Lung (tissue), 12 donors: Measurements from ENCODE around the gene PLPP7. TPM values are rescaled to one million over a fixed set of nuclear protein-coding genes. Genes with fewer than 3 reads are reported as not detected.
A peak's percentile ranks its signal among the peaks of the same experiment; 100 is the strongest.
"Not testable (repeated sequence)": the region's sequence is repeated elsewhere in the genome, so short reads cannot be mapped to it uniquely, and the experiment has no call there.

ENCODE experiments used
- ATAC-seq: fragments of 200-7000 bp; cut with Tn5 transposase; one replicate; pipeline ENCODE4 v1.9.1; 2020; ENCODE audit warnings: moderate number of reproducible peaks; ENCODE audit not compliant: insufficient read depth, low FRiP score
- DNase-seq, 3 donors: peaks; one replicate each; pipeline ENCODE4 v3.0.0-alpha.2; 2013 to 2017
- H3K27ac ChIP-seq, 2 donors: one replicate each; pipeline ENCODE4 v1.5.1; 2013; ENCODE audit warnings: mild to moderate bottlenecking in 2 of 2, moderate library complexity in 2 of 2, control low read depth in 1 of 2, inconsistent platforms in 1 of 2, low read depth in 1 of 2, low read length in 1 of 2
- H3K27me3 ChIP-seq, 3 donors: one replicate each; pipeline ENCODE4 v1.5.1; 2013; ENCODE audit warnings: low read length in 2 of 3; ENCODE audit not compliant: control insufficient read depth in 3 of 3, insufficient read depth in 3 of 3
- H3K36me3 ChIP-seq, 4 donors: one replicate each; pipeline ENCODE4 v1.5.1; 2013; ENCODE audit warnings: low read length in 4 of 4, mild to moderate bottlenecking in 1 of 4, moderate library complexity in 1 of 4; ENCODE audit not compliant: control insufficient read depth in 4 of 4, insufficient read depth in 4 of 4
- H3K4me1 ChIP-seq, 5 donors: one replicate each; pipeline ENCODE4 v1.5.1; 2013; ENCODE audit warnings: low read length in 5 of 5, mild to moderate bottlenecking in 2 of 5, moderate library complexity in 1 of 5; ENCODE audit not compliant: control insufficient read depth in 5 of 5, insufficient read depth in 5 of 5
- H3K4me3 ChIP-seq: one replicate; pipeline ENCODE4 v1.5.1; 2013; ENCODE audit warnings: mild to moderate bottlenecking, control low read depth, moderate library complexity
- H3K9ac ChIP-seq, 2 donors: one replicate each; pipeline ENCODE4 v1.5.1; 2013; ENCODE audit warnings: low read length in 2 of 2, control low read depth in 1 of 2; ENCODE audit not compliant: insufficient read depth in 1 of 2
- H3K9me3 ChIP-seq, 4 donors: one replicate each; pipeline ENCODE4 v1.5.1; 2013; ENCODE audit warnings: low read length in 3 of 4, mild to moderate bottlenecking in 1 of 4, moderate library complexity in 1 of 4; ENCODE audit not compliant: control insufficient read depth in 4 of 4, insufficient read depth in 3 of 4
- CTCF ChIP-seq: IDR thresholded peaks from 2 replicates; pipeline ENCODE4 v1.5.1; 2012; ENCODE audit warnings: mild to moderate bottlenecking; ENCODE audit errors: control extremely low read depth, extremely low read depth
- WGBS, 2 donors: extraction: QIAGEN DNeasy Blood & Tissue Kit; methylation state at CpG; one replicate each; pipeline ENCODE4 v1.1.7; 2013; 5-methylcytosine and 5-hydroxymethylcytosine counted together
- polyA plus RNA-seq, 2 donors: library from polyadenylated mRNA; stranded (reverse); fragments of 200-250 nt; gene quantifications; one replicate each; pipeline ENCODE4 v1.2.1, GENCODE V29; 2013
- total RNA-seq, 2 donors: library from RNA; depleted of rRNA in 1 of 2; stranded (reverse); fragments of >200 nt in 1 of 2; gene quantifications; one replicate each; pipeline ENCODE4 v1.2.1, GENCODE V29; 2014 to 2021
- donor health status: control.
- donor health status: control.
- donor health status: Bipolar disorder and iron deficiency.
- donor health status: healthy.
- donor health status: DM: yes; HTN: yes; CAD: no.

Gene PLPP7
- total and polyA plus RNA-seq, 4 donors, result 0.79 to 1.8 (median 1.1) TPM

- DNase-seq, result no peak
- 58 to 62% methylated on average over 5 of the region's 5 CpGs for WGBS, 2 donors
- H3K4me3 ChIP-seq, result no peak overlapping the region
- TF ChIP-seq CTCF, result no peak
- H3K27me3 ChIP-seq, result no peaks in the 10 kb centered on the region
- H3K27ac ChIP-seq, result no peak overlapping the region
- no peaks in the 10 kb centered on the region for H3K9me3 ChIP-seq
- no peak overlapping the region for H3K9ac ChIP-seq
- no peaks in the 10 kb centered on the region for H3K36me3 ChIP-seq
- H3K4me1 ChIP-seq, result peaks cover 0 to 9% (median 0%) of the 10 kb centered on the region in 5 donors
- ATAC-seq, result no peak
Measured at GRCh38 chr9:131349522-131349880, 60.0 kb downstream of the PLPP7 start.

DNA sequence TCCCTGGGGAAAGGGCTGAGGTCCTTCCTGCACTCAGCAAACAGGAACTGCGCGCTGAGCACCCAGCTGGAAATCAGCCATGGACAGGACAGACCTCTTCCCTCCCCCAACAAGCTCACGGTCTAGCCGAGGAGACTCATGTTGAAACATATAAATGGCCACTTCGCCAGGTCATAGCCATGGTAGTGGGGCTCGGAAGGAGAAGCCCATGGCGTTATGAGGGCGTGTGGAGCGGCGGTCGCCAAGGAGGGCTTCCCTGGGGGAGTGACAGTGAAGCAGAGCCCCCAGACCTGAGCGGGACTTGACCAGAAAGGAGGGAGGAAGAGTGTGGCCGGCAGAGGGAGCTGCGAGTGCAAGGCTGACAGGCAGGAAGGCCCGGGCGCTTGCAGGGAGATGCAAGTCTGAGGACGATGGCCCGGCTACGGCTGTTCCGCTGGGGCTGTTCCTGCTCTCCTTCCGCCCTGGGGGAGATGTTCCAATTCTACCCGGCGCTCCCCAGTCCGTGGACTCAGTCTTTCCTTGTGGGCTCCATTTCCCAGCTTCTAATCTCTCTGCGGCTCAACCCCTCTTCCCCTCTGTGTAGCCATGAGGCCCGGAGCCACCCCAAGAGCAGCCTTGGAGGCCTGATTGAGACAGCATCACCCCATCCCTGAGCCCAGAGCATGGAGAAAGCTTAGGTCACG is 60.5 kb downstream of the PLPP7 start:
- H3K9me3 ChIP-seq, result no peaks in the 10 kb centered on the region

DNA sequence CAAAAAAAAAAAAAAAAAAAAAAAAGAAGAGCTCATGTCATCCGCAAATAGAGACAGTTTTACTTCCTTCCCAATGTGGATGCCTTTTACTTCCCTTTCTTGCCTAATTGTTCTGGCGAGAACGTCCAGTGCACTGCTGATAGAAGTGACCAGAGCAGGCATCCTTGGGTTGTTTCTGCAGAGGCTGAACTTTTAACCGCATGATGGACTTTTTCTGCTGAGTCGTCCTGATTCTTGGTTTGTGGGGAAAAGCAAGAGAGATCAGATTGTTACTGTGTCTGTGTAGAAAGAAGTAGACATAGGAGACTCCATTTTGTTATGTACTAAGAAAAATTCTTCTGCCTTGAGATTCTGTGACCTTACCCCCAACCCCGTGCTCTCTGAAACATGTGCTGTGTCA is 67.0 kb downstream of the PLPP7 start:
- not testable (repeated sequence) for H3K9me3 ChIP-seq, H3K27me3 ChIP-seq, H3K4me1 ChIP-seq, H3K27ac ChIP-seq, H3K4me3 ChIP-seq, H3K9ac ChIP-seq, H3K36me3 ChIP-seq
- DNase-seq (peak; percentile 20 to 61 (median 41)), ATAC-seq (peak; percentile 86)
- WGBS, 2 donors, result 20 to 39% methylated on average over 5 of the region's 6 CpGs

More for the DNA sequence above, 60.5 kb downstream of the PLPP7 start:
- no peaks in the 10 kb centered on the region for H3K27me3 ChIP-seq
- H3K36me3 ChIP-seq, result no peaks in the 10 kb centered on the region
- 7 to 9% methylated on average over 24 to 27 of the region's 27 CpGs for WGBS, 2 donors
- DNase-seq, result peak; percentile 82 to 90 (median 87)
- H3K4me3 ChIP-seq, result no peak overlapping the region
- peaks cover 0 to 9% (median 0%) of the 10 kb centered on the region in 5 donors for H3K4me1 ChIP-seq
- no peak overlapping the region for H3K9ac ChIP-seq
- no peak overlapping the region for H3K27ac ChIP-seq
- TF ChIP-seq CTCF, result peak; percentile 70
- ATAC-seq, result peak; percentile 75

DNA sequence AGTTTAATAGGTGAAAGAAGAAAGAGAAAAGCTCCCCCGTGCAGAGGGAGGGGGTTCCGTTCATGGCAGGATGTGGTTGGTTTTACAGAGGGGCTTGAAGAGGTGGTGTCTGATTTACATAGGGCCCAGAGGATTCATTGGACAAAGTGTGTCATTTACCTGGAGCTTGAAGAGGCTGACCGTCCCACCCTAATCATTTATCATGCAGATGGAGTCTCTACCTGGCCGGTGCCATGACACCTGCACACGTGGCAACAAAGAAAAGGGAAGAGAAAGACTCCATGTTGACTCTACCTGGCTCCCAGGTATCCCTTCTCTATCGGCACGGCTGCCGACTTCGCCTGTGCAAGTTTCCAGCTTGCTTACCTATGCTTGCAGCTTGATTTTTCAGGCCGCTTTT is 69.0 kb downstream of the PLPP7 start:
- Histone ChIP-seq H3K9me3 (no peaks in the 10 kb centered on the region), H3K4me3 (no peak overlapping the region), H3K36me3 (no peaks in the 10 kb centered on the region), H3K27ac (no peak overlapping the region), H3K9ac (no peak overlapping the region), H3K27me3 (no peaks in the 10 kb centered on the region), H3K4me1 (peaks cover 0 to 5% (median 0%) of the 10 kb centered on the region in 5 donors)
- no peak for ATAC-seq
- DNase-seq, result no peak
- no peak for TF ChIP-seq CTCF
- WGBS, 2 donors, result 79 to 80% methylated on average over 10 of the region's 10 CpGs

Other genes with a start within 250 kb of the PLPP7 start
- 10 to 100 TPM in 1 of 2 donors, 1 to 10 TPM in 1; 9.3 to 16.5 TPM for gene AIF1L, start 193.2 kb upstream of the PLPP7 start, total RNA-seq
- gene AIF1L, start 193.2 kb upstream of the PLPP7 start, polyA plus RNA-seq, result 1 to 10 TPM; 3.2 to 4.5 TPM
- gene NUP214, start 164.1 kb upstream of the PLPP7 start, total RNA-seq, result 10 to 100 TPM; 48.0 to 60.7 TPM
- gene NUP214, start 164.1 kb upstream of the PLPP7 start, polyA plus RNA-seq, result 10 to 100 TPM; 23.5 to 27.5 TPM
- 10 to 100 TPM in 1 of 2 donors, 1 to 10 TPM in 1; 8.4 to 10.8 TPM for gene FAM78A, start 13.2 kb upstream of the PLPP7 start, total RNA-seq
- gene FAM78A, start 13.2 kb upstream of the PLPP7 start, polyA plus RNA-seq, result 1 to 10 TPM; 5.4 to 7.2 TPM
- gene PRRC2B, start 104.4 kb downstream of the PLPP7 start, total RNA-seq, result 100 to 1,000 TPM; 124 to 171 TPM
- 10 to 100 TPM; 39.4 to 59.0 TPM for gene PRRC2B, start 104.4 kb downstream of the PLPP7 start, polyA plus RNA-seq
- gene POMT1, start 213.2 kb downstream of the PLPP7 start, total RNA-seq, result 10 to 100 TPM; 24.9 to 28.3 TPM
- gene POMT1, start 213.2 kb downstream of the PLPP7 start, polyA plus RNA-seq, result 10 to 100 TPM; 11.9 to 21.2 TPM
- 10 to 100 TPM; 17.6 to 28.6 TPM for gene UCK1, start 241.5 kb downstream of the PLPP7 start, total RNA-seq
- gene UCK1, start 241.5 kb downstream of the PLPP7 start, polyA plus RNA-seq, result 10 to 100 TPM; 24.1 to 26.0 TPM